Measurements from ENCODE around the gene EMILIN2.

EMILIN2 gene

GRCh38 chr18:2932247-2933181 is 85.7 kb downstream of the EMILIN2 start:
- TF ChIP-seq GATA1 (IDR thresholded peaks at IDR 0.05; ENCODE audit: low read depth, low read length) = no peak
- TF ChIP-seq POLR2A (IDR thresholded peaks at IDR 0.05; ENCODE audit: low read length) = no peak
- DNase-seq = peak; percentile 78 to 89

GRCh38 chr18:2933995-2934394 is 87.2 kb downstream of the EMILIN2 start:
- TF ChIP-seq GATA1 (IDR thresholded peaks at IDR 0.05; ENCODE audit: low read depth, low read length) = no peak
- no peak for TF ChIP-seq POLR2A (IDR thresholded peaks at IDR 0.05; ENCODE audit: low read length)
- no peak for DNase-seq

- DNase-seq = no peak
- TF ChIP-seq GATA1 (IDR thresholded peaks at IDR 0.05; ENCODE audit: low read depth, low read length) = no peak
- TF ChIP-seq POLR2A (IDR thresholded peaks at IDR 0.05; ENCODE audit: low read length) = no peak
Measured at GRCh38 chr18:2935438-2936192, 88.8 kb downstream of the EMILIN2 start.

- DNase-seq = no peak
- no peak for TF ChIP-seq POLR2A (IDR thresholded peaks at IDR 0.05; ENCODE audit: low read length)
- TF ChIP-seq GATA1 (IDR thresholded peaks at IDR 0.05; ENCODE audit: low read depth, low read length) = no peak
Measured at GRCh38 chr18:2939317-2939716, 92.5 kb downstream of the EMILIN2 start.

- TF ChIP-seq GATA1 (IDR thresholded peaks at IDR 0.05; ENCODE audit: low read depth, low read length) = no peak
- no peak for TF ChIP-seq POLR2A (IDR thresholded peaks at IDR 0.05; ENCODE audit: low read length)
- peak; percentile 76 for DNase-seq
Measured at GRCh38 chr18:2948038-2948437, 101.2 kb downstream of the EMILIN2 start.

- no peak for DNase-seq
- no peak for TF ChIP-seq POLR2A (IDR thresholded peaks at IDR 0.05; ENCODE audit: low read length)
- TF ChIP-seq GATA1 (IDR thresholded peaks at IDR 0.05; ENCODE audit: low read depth, low read length) = no peak
Measured at GRCh38 chr18:2952605-2953004, 105.8 kb downstream of the EMILIN2 start.

- no peak for TF ChIP-seq POLR2A (IDR thresholded peaks at IDR 0.05; ENCODE audit: low read length)
- no peak for DNase-seq
Measured at GRCh38 chr18:2953935-2954653, 107.3 kb downstream of the EMILIN2 start.

GRCh38 chr18:2954869-2955645 is 108.3 kb downstream of the EMILIN2 start:
- TF ChIP-seq GATA1 (IDR thresholded peaks at IDR 0.05; ENCODE audit: low read depth, low read length) = no peak
- TF ChIP-seq POLR2A (IDR thresholded peaks at IDR 0.05; ENCODE audit: low read length) = no peak
- no peak for DNase-seq

GRCh38 chr18:2956056-2956455 is 109.2 kb downstream of the EMILIN2 start:
- no peak for DNase-seq
- no peak for TF ChIP-seq POLR2A (IDR thresholded peaks at IDR 0.05; ENCODE audit: low read length)
- TF ChIP-seq GATA1 (IDR thresholded peaks at IDR 0.05; ENCODE audit: low read depth, low read length) = no peak

- no peak for DNase-seq
- no peak for TF ChIP-seq POLR2A (IDR thresholded peaks at IDR 0.05; ENCODE audit: low read length)
- TF ChIP-seq GATA1 (IDR thresholded peaks at IDR 0.05; ENCODE audit: low read depth, low read length) = no peak
Measured at GRCh38 chr18:2958819-2959298, 112.1 kb downstream of the EMILIN2 start.

GRCh38 chr18:2959341-2959740 is 112.5 kb downstream of the EMILIN2 start:
- DNase-seq = no peak
- no peak for TF ChIP-seq POLR2A (IDR thresholded peaks at IDR 0.05; ENCODE audit: low read length)

GRCh38 chr18:2960983-2961696 is 114.3 kb downstream of the EMILIN2 start:
- no peak for TF ChIP-seq GATA1 (IDR thresholded peaks at IDR 0.05; ENCODE audit: low read depth, low read length)
- no peak for TF ChIP-seq POLR2A (IDR thresholded peaks at IDR 0.05; ENCODE audit: low read length)
- no peak for DNase-seq

GRCh38 chr18:2961821-2962220 is 115.0 kb downstream of the EMILIN2 start:
- DNase-seq = no peak
- TF ChIP-seq POLR2A (IDR thresholded peaks at IDR 0.05; ENCODE audit: low read length) (no peak), GATA1 (IDR thresholded peaks at IDR 0.05; ENCODE audit: low read depth, low read length) (no peak)
